Natural killer cell treated with Interleukin-12 subunit alpha and Interleukin-12 subunit beta and Interleukin-15 and Interleukin-18, amount 100 ng/mL, for 72 hours (primary cell): ENCODE measurements around the gene PARVB. TPM values are rescaled to one million over a fixed set of nuclear protein-coding genes. Genes with fewer than 3 reads are reported as not detected.

Experiments used
- ATAC-seq, 2 donors: fragments of 150-1000 bp; cut with Tn5 transposase in 1 of 2; sonication (Bioruptor Pico), chemical (Tn5 transposase) in 1 of 2; 2 replicates each; pipeline ENCODE4 v1.10.0; 2021
- DNase-seq: peaks from one replicate; pipeline ENCODE4 v3.0.0; 2022; ENCODE audit warnings: low spot score
- H3K27ac Mint-ChIP-seq, 2 donors: 1 replicate in 1 of 2; 2 replicates in 1 of 2; pipeline ENCODE4 v1.8.0; 2022; ENCODE audit warnings: mixed read lengths in 2 of 2, mild to moderate bottlenecking in 1 of 2, moderate library complexity in 1 of 2
- H3K27me3 Mint-ChIP-seq, 2 donors: 1 replicate in 1 of 2; 2 replicates in 1 of 2; pipeline ENCODE4 v1.8.0; 2022; ENCODE audit warnings: mixed read lengths in 2 of 2
- H3K36me3 Mint-ChIP-seq: one replicate; pipeline ENCODE4 v1.8.0; 2022; ENCODE audit warnings: mixed read lengths
- H3K4me1 Mint-ChIP-seq, 2 donors: 1 replicate in 1 of 2; 2 replicates in 1 of 2; pipeline ENCODE4 v1.8.0; 2022; ENCODE audit warnings: low read depth in 2 of 2, mixed read lengths in 2 of 2, mild to moderate bottlenecking in 1 of 2
- H3K4me3 Mint-ChIP-seq: one replicate; pipeline ENCODE4 v1.8.0; 2022; ENCODE audit warnings: mixed read lengths
- H3K9me3 Mint-ChIP-seq: 2 replicates; pipeline ENCODE4 v1.8.0; 2022; ENCODE audit warnings: mixed read lengths
- total RNA-seq, 2 donors: library from RNA; stranded (reverse); gene quantifications; one replicate each; pipeline ENCODE4 v1.2.3, GENCODE V29; 2022

The PARVB gene
- total RNA-seq, result 10 to 100 TPM; 16.9 to 61.3 TPM

- H3K4me3 Mint-ChIP-seq, result peak within 1 kb of the TSS; percentile 90
- DNase-seq (no peak), ATAC-seq (peak; percentile 30 to 39)
- H3K27ac Mint-ChIP-seq, result peak within 1 kb of the TSS; percentile 80 to 93
- no peaks in the 10 kb centered on the region for H3K9me3 Mint-ChIP-seq
- no peaks in the 10 kb centered on the region for H3K36me3 Mint-ChIP-seq
- peaks cover 0 to 12% of the 10 kb centered on the region in 2 donors for H3K27me3 Mint-ChIP-seq
- peaks cover 33 to 39% of the 10 kb centered on the region in 2 donors for H3K4me1 Mint-ChIP-seq
Measured at GRCh38 chr22:44024288-44024921, at the start of gene PARVB. TSS of gene PARVB (plus strand) at chr22:44024302. CDS start at chr22:44024340, 38 bp downstream.

GRCh38 chr22:43975041-43975440, 49.1 kb upstream of the PARVB start:
- Mint-ChIP-seq H3K9me3 (no peaks in the 10 kb centered on the region), H3K27ac (no peak overlapping the region), H3K36me3 (peaks cover 14% of the 10 kb centered on the region), H3K27me3 (no peaks in the 10 kb centered on the region), H3K4me3 (no peak overlapping the region), H3K4me1 (peaks cover under 1% of the 10 kb centered on the region in 2 donors)
- no peak for DNase-seq
- no peak for ATAC-seq

GRCh38 chr22:43976861-43977795, 47.0 kb upstream of the PARVB start:
- Mint-ChIP-seq H3K27me3 (no peaks in the 10 kb centered on the region), H3K36me3 (peaks cover 19% of the 10 kb centered on the region), H3K27ac (no peak overlapping the region), H3K9me3 (no peaks in the 10 kb centered on the region), H3K4me3 (no peak overlapping the region), H3K4me1 (peaks cover 0 to 3% of the 10 kb centered on the region in 2 donors)
- no peak for DNase-seq
- no peak for ATAC-seq

DNA sequence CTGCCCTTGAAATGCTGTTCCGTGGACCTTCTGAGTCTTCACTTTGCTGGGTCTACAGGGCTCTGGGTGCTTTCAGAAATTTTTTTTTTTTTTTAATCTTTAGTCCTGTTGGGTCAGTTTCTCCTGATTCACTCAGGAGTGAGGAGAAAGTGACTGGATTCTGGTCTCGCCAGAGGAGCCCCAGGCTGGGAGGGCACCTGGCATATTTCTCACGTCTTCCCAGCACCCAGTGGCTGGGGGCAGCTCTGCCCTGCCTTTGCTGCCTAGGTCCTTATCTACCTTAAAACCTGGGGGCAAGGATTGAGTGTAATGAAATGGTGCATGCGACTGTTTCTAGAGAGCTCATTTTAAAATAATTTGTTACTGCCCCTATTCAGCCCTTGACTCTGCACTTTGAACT, 45.5 kb upstream of the PARVB start:
- no peaks in the 10 kb centered on the region for H3K27me3 Mint-ChIP-seq
- ATAC-seq (no peak), DNase-seq (no peak)
- no peak overlapping the region for H3K4me3 Mint-ChIP-seq
- H3K36me3 Mint-ChIP-seq, result peaks cover 20% of the 10 kb centered on the region
- H3K27ac Mint-ChIP-seq, result no peak overlapping the region
- H3K9me3 Mint-ChIP-seq, result no peaks in the 10 kb centered on the region
- H3K4me1 Mint-ChIP-seq, result peaks cover 0 to 3% of the 10 kb centered on the region in 2 donors

DNA sequence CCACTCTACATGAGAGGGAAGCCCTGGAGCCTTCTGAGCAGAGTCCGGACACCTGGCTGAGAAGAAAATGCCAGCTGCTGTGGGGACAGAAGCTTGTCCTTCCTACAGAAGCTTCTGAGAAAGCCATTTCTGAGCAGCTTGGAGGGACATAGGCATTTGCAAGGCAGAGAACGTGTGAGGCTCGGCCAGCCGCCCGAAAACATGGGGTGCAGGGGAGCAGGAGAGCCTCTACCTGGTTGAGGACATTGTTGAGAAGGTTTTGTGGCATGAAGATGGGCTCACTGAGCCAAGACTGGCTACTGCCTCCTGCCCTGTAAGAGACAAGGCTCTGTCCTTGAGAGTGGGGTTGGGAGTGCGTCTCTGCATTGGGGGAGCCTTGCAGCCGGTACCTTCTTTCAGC, 43.5 kb upstream of the PARVB start:
- ATAC-seq (no peak), DNase-seq (no peak)
- no peaks in the 10 kb centered on the region for H3K9me3 Mint-ChIP-seq
- H3K27me3 Mint-ChIP-seq, result no peaks in the 10 kb centered on the region
- H3K27ac Mint-ChIP-seq, result no peak overlapping the region
- peaks cover 27% of the 10 kb centered on the region for H3K36me3 Mint-ChIP-seq
- no peak overlapping the region for H3K4me3 Mint-ChIP-seq
- H3K4me1 Mint-ChIP-seq, result peaks cover 0 to 3% of the 10 kb centered on the region in 2 donors

DNA sequence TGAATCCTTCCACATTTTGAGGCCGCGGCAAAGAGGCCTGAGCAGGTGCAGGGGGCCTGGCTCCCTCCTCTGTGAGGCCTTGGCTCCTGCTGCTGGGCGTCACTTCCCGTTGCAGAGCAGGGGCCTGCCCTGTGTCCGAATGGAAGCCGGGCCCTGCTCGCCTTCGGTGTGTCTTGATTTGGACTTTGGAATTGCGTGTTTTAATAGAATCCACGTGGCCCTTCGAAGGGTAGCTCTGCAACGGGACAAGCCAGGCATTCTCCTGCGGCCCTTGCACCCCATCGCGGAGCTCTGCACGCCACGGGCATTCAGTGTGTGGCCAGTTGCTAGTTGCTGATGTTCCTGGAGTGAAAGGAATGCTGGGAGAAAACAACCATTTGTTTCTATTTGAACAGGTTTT, 43.1 kb upstream of the PARVB start:
- DNase-seq (no peak), ATAC-seq (no peak)
- no peaks in the 10 kb centered on the region for H3K27me3 Mint-ChIP-seq
- peaks cover 0 to 3% of the 10 kb centered on the region in 2 donors for H3K4me1 Mint-ChIP-seq
- no peaks in the 10 kb centered on the region for H3K9me3 Mint-ChIP-seq
- H3K4me3 Mint-ChIP-seq, result no peak overlapping the region
- H3K27ac Mint-ChIP-seq, result no peak overlapping the region
- peaks cover 27% of the 10 kb centered on the region for H3K36me3 Mint-ChIP-seq

GRCh38 chr22:43983808-43984207, 40.3 kb upstream of the PARVB start:
- Mint-ChIP-seq H3K36me3 (peaks cover 34% of the 10 kb centered on the region), H3K4me3 (no peak overlapping the region), H3K9me3 (no peaks in the 10 kb centered on the region), H3K4me1 (peaks cover 0 to 5% of the 10 kb centered on the region in 2 donors), H3K27ac (no peak overlapping the region), H3K27me3 (no peaks in the 10 kb centered on the region)
- DNase-seq, result no peak
- no peak for ATAC-seq

DNA sequence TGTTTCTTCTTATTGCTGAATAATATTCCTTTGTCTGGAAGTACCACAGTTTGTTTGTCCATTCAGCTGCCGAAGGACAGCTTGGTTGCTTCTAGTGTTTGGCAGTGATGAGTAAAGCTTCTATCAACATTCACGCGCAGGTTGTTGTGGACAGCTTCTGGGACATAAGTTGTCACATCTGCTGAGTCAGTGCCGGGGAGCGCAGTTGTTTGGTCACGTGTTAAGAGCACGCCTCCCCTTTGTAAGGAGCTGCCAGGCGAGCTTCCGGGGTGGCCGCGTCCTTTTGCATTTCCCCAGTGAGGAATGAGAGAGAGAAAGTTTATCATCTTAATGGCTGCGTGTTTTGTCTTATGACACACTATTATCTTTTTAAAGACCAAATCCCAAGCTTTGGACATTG, 38.6 kb upstream of the PARVB start:
- H3K27ac Mint-ChIP-seq, result no peak overlapping the region
- no peak overlapping the region for H3K4me3 Mint-ChIP-seq
- ATAC-seq (no peak), DNase-seq (no peak)
- H3K27me3 Mint-ChIP-seq, result no peaks in the 10 kb centered on the region
- H3K4me1 Mint-ChIP-seq, result peaks cover 0 to 2% of the 10 kb centered on the region in 2 donors
- no peaks in the 10 kb centered on the region for H3K9me3 Mint-ChIP-seq
- peaks cover 18% of the 10 kb centered on the region for H3K36me3 Mint-ChIP-seq

DNA sequence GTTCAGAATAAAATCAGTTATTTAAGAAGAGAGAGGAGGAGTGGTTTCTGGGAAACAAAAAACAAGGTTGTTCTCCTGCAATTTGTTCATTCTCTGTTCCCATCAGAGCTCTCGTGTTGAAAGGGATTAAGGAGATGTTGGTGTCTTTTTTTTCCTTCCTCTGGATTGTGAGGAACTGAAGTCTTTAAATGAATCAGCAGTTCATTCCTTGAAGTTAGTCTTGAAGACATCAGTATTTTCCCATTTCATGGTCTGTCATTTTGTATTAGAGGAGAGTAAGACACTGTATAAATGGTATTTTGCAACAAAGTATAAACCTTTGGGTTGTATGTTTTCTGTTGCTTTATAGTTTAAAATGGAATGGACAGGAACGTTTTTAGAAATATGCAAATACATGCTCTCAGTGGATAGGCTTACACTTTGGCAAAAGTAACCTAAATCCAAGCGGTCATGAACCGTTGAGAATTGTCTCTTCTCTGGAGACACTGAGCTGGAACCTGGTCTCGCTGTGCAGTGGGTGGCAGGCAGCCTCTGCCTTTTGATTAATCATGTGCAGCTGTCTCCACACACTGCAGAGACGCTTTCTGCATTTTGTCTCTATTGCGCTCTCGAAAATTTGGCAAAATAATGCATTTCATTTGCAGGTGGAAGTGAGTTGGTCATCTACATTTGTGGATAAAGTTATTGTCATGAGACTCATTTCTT, 35.8 kb upstream of the PARVB start:
- Mint-ChIP-seq H3K27ac (peak overlapping the region in 1 of 2 donors; percentile 1), H3K36me3 (peaks cover 30% of the 10 kb centered on the region), H3K27me3 (no peaks in the 10 kb centered on the region), H3K4me3 (no peak overlapping the region), H3K4me1 (peaks cover 4 to 6% of the 10 kb centered on the region in 2 donors), H3K9me3 (no peaks in the 10 kb centered on the region)
- DNase-seq (no peak), ATAC-seq (no peak)

- no peak overlapping the region for H3K27ac Mint-ChIP-seq
- peaks cover 29% of the 10 kb centered on the region for H3K36me3 Mint-ChIP-seq
- no peak for ATAC-seq
- H3K4me1 Mint-ChIP-seq, result peaks cover 8% of the 10 kb centered on the region in 2 donors
- H3K4me3 Mint-ChIP-seq, result no peak overlapping the region
- no peaks in the 10 kb centered on the region for H3K27me3 Mint-ChIP-seq
- no peaks in the 10 kb centered on the region for H3K9me3 Mint-ChIP-seq
- DNase-seq, result no peak
Measured at GRCh38 chr22:43988960-43989359, 35.1 kb upstream of the PARVB start.

DNA sequence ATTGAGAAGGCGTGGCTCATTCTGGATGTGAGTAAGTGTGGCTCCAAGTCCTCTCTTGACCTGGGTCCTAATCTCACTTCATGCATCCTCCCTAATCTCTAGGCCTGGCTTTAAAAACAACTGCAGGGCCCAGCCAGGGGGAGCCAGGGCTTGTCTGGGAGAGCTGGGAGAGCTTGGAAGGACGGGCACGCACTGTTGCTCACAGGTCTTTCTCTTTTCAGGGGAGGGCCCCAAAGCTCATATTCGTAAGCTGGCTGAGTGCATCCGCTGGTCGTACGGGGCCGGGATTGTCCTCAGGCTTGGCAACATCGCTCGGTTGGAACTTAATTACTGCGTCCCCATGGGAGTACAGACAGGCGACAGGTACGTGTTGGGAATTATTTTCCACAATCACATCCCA, 34.1 kb upstream of the PARVB start:
- Mint-ChIP-seq H3K27ac (no peak overlapping the region), H3K9me3 (no peaks in the 10 kb centered on the region)
- ATAC-seq, result no peak

DNA sequence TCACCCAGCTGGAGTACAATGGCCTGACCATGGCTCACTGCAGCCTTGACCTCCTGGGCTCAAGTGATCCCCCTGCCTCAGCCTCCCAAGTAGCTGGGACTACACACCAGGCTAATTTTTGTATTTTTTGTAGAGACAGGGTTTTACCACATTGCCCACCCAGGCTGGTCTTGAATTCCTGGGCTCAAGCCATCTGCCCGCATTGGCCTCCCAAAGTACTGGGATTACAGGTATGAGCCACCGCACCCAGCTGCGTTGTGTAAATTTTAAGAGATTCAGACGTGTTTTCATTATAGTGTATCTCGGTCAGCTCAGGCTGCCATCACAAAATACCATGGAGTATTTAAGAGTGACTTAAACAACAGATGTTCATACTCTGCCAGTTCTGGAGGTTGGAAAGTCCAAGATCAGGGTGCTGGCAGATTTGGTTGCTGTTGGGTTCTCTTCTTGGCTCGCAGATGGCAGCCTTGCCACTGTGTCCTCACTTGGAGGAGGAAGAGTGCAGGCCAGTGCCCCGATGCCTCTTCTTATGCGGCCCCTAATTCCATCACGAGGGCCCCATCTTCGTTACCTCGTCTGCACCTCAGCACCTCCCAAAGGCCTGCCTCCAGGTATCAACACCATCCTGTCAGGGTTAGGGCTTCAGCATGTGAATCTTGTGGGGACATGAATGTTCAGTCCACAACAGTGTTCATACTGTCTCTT, 32.6 kb upstream of the PARVB start:
- no peaks in the 10 kb centered on the region for H3K27me3 Mint-ChIP-seq
- no peak overlapping the region for H3K27ac Mint-ChIP-seq
- DNase-seq, result no peak
- H3K4me3 Mint-ChIP-seq, result no peak overlapping the region
- no peaks in the 10 kb centered on the region for H3K9me3 Mint-ChIP-seq
- peaks cover 25% of the 10 kb centered on the region for H3K36me3 Mint-ChIP-seq
- peaks cover 22 to 24% of the 10 kb centered on the region in 2 donors for H3K4me1 Mint-ChIP-seq
- no peak for ATAC-seq

More for the DNA sequence above, 34.1 kb upstream of the PARVB start:
- Mint-ChIP-seq H3K27me3 (no peaks in the 10 kb centered on the region), H3K4me1 (peaks cover 12 to 13% of the 10 kb centered on the region in 2 donors), H3K4me3 (no peak overlapping the region), H3K36me3 (peaks cover 29% of the 10 kb centered on the region)
- no peak for DNase-seq

DNA sequence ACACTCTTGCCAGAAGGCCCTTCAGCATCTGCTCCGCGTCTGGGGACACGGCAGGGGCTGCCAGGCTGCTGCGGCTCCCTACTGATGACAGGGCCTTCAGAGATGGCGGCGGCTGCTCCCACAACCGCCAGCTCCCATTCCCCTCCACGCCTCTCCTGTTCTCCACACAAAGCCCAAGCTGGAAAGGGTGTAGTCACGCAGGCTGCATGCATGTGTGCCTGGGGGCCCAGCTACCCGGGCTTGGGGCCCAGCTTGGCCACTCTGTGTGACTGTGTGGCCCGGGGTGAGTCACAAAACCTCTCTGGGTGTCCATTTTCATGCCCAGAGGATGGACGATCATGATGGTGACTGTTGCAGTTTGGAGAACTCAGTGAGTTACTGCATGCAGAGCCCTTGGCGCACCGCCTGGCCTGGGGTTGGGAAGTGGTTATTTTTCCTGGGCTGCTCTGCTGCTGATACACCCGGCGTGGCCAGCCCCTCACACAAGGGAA, 31.7 kb upstream of the PARVB start:
- H3K36me3 Mint-ChIP-seq, result peaks cover 24% of the 10 kb centered on the region
- H3K4me1 Mint-ChIP-seq, result peaks cover 24 to 26% of the 10 kb centered on the region in 2 donors
- H3K27me3 Mint-ChIP-seq, result no peaks in the 10 kb centered on the region
- no peak overlapping the region for H3K27ac Mint-ChIP-seq
- H3K4me3 Mint-ChIP-seq, result no peak overlapping the region
- ATAC-seq, result no peak
- DNase-seq, result no peak
- no peaks in the 10 kb centered on the region for H3K9me3 Mint-ChIP-seq
